IPS-18a (cell line): ENCODE results near the gene DEPDC5.

Experiments
- H3K27ac ChIP-seq: one replicate; pipeline ENCODE4 v1.5.1; 2013; ENCODE audit warnings: low read length
- H3K27me3 ChIP-seq: one replicate; pipeline ENCODE4 v1.6.1; 2013; ENCODE audit warnings: mild to moderate bottlenecking, low read length; ENCODE audit not compliant: control insufficient read depth, insufficient read depth
- H3K36me3 ChIP-seq: one replicate; pipeline ENCODE4 v1.6.1; 2013; ENCODE audit warnings: low read depth, low read length; ENCODE audit not compliant: control insufficient read depth
- H3K4me1 ChIP-seq: one replicate; pipeline ENCODE4 v1.6.1; 2013; ENCODE audit warnings: low read depth, low read length; ENCODE audit not compliant: control insufficient read depth
- H3K4me3 ChIP-seq: one replicate; pipeline ENCODE4 v1.5.1; 2013; ENCODE audit warnings: low read length
- H3K9ac ChIP-seq: one replicate; pipeline ENCODE4 v1.6.1; 2013; ENCODE audit warnings: mild to moderate bottlenecking, low read length, moderate library complexity
- H3K9me3 ChIP-seq: one replicate; pipeline ENCODE4 v1.6.1; 2013; ENCODE audit warnings: low read depth, low read length; ENCODE audit not compliant: control insufficient read depth

The DEPDC5 gene

DNA sequence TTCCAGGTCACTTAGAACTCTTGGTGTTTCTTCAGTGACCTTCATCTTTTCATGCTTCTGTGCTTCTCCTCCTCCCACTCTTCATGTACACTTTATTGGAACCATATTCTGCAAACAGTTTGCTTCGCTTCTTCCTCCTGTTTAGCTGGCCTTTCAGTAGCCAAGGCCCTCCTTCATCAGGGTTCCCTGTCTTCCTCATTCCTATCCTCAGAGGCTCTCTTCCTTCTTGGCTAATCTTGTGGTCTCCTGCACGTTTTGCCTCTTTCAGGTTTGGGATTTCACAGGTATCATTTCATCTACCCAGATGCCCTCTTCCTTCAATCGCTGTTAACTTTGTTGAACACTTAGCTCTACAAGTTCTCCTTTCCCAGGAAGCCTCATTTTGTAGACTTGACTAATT is 66.8 kb downstream of the DEPDC5 start:
- no peaks in the 10 kb centered on the region for H3K4me1 ChIP-seq
- no peaks in the 10 kb centered on the region for H3K9me3 ChIP-seq
- no peak overlapping the region for H3K4me3 ChIP-seq
- no peak overlapping the region for H3K9ac ChIP-seq
- H3K27me3 ChIP-seq: no peaks in the 10 kb centered on the region
- no peak overlapping the region for H3K27ac ChIP-seq
- peaks cover 62% of the 10 kb centered on the region for H3K36me3 ChIP-seq

GRCh38 chr22:31821572-31821971 is 67.8 kb downstream of the DEPDC5 start:
- Histone ChIP-seq H3K4me3 (no peak overlapping the region), H3K27ac (no peak overlapping the region), H3K36me3 (peaks cover 55% of the 10 kb centered on the region), H3K4me1 (no peaks in the 10 kb centered on the region), H3K9ac (no peak overlapping the region), H3K27me3 (no peaks in the 10 kb centered on the region), H3K9me3 (no peaks in the 10 kb centered on the region)

GRCh38 chr22:31822523-31822922 is 68.7 kb downstream of the DEPDC5 start:
- Histone ChIP-seq H3K4me3 (no peak overlapping the region), H3K27ac (no peak overlapping the region), H3K9ac (no peak overlapping the region), H3K9me3 (no peaks in the 10 kb centered on the region), H3K27me3 (no peaks in the 10 kb centered on the region), H3K4me1 (no peaks in the 10 kb centered on the region), H3K36me3 (peaks cover 53% of the 10 kb centered on the region)

DNA sequence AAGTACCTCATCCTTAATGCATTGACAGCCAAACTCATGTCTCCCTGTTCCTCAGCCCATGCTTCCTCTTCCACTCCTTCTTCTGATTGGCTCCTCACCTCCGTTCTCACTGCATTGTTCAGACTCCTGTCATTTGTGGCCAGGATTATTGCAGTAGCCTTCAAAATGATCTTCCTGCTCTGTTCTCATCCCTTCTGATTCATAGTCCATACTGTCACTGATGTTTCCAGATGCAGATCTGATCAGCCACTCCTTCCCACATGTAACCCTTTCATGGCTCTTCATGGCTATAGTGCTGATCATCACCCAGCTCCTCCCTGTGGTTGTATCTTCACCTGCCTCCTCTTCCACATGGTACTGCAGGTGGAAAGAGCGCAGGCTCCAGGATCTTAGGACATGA is 71.7 kb downstream of the DEPDC5 start:
- Histone ChIP-seq H3K9ac (no peak overlapping the region), H3K27me3 (no peaks in the 10 kb centered on the region), H3K9me3 (no peaks in the 10 kb centered on the region), H3K36me3 (peaks cover 30% of the 10 kb centered on the region), H3K4me1 (no peaks in the 10 kb centered on the region), H3K27ac (no peak overlapping the region), H3K4me3 (no peak overlapping the region)

DNA sequence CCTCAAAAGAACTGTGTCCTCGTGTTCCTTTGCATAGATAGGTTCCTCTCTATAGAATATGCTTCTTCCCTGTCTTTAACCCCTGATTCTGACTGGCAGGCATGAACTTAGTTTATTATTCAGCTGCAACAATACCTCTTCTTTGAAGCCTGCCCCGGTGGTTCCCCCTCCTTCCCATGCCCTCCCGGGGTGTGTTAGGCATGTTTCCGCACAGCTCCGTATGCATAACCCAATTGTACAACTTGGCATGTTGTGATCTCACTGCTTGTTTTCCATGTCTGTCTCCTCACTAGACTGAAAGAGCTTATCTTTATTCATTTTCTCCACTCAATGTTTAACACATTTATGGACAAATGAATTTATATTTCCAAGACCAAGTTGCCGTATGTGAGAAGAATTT is 72.6 kb downstream of the DEPDC5 start:
- H3K36me3 ChIP-seq: peaks cover 20% of the 10 kb centered on the region
- no peaks in the 10 kb centered on the region for H3K9me3 ChIP-seq
- no peaks in the 10 kb centered on the region for H3K27me3 ChIP-seq
- H3K4me1 ChIP-seq: no peaks in the 10 kb centered on the region
- no peak overlapping the region for H3K27ac ChIP-seq
- H3K9ac ChIP-seq: no peak overlapping the region
- H3K4me3 ChIP-seq: no peak overlapping the region

- peaks cover 3% of the 10 kb centered on the region for H3K36me3 ChIP-seq
- H3K27ac ChIP-seq: no peak overlapping the region
- no peaks in the 10 kb centered on the region for H3K27me3 ChIP-seq
- no peaks in the 10 kb centered on the region for H3K4me1 ChIP-seq
- no peak overlapping the region for H3K9ac ChIP-seq
- H3K9me3 ChIP-seq: no peaks in the 10 kb centered on the region
- H3K4me3 ChIP-seq: no peak overlapping the region
Observed at GRCh38 chr22:31828739-31829138, 74.9 kb downstream of the DEPDC5 start.

- no peaks in the 10 kb centered on the region for H3K36me3 ChIP-seq
- no peaks in the 10 kb centered on the region for H3K9me3 ChIP-seq
- no peak overlapping the region for H3K9ac ChIP-seq
- H3K4me1 ChIP-seq: no peaks in the 10 kb centered on the region
- H3K27me3 ChIP-seq: no peaks in the 10 kb centered on the region
- H3K4me3 ChIP-seq: no peak overlapping the region
- H3K27ac ChIP-seq: no peak overlapping the region
Observed at GRCh38 chr22:31829505-31829904, 75.7 kb downstream of the DEPDC5 start.

- Histone ChIP-seq H3K27me3 (no peaks in the 10 kb centered on the region), H3K9me3 (no peaks in the 10 kb centered on the region), H3K27ac (no peak overlapping the region), H3K36me3 (no peaks in the 10 kb centered on the region), H3K4me1 (no peaks in the 10 kb centered on the region), H3K4me3 (no peak overlapping the region), H3K9ac (no peak overlapping the region)
Observed at GRCh38 chr22:31830721-31831070, 76.9 kb downstream of the DEPDC5 start.

- Histone ChIP-seq H3K4me1 (no peaks in the 10 kb centered on the region), H3K36me3 (peaks cover 1% of the 10 kb centered on the region)
Observed at GRCh38 chr22:31833930-31834329, 80.1 kb downstream of the DEPDC5 start.

GRCh38 chr22:31836010-31836409 is 82.2 kb downstream of the DEPDC5 start:
- no peak overlapping the region for H3K9ac ChIP-seq
- no peaks in the 10 kb centered on the region for H3K27me3 ChIP-seq
- H3K27ac ChIP-seq: no peak overlapping the region
- H3K4me3 ChIP-seq: no peak overlapping the region
- peaks cover 7% of the 10 kb centered on the region for H3K36me3 ChIP-seq
- H3K4me1 ChIP-seq: no peaks in the 10 kb centered on the region
- H3K9me3 ChIP-seq: no peaks in the 10 kb centered on the region

More at GRCh38 chr22:31833930-31834329, 80.1 kb downstream of the DEPDC5 start:
- H3K4me3 ChIP-seq: no peak overlapping the region
- no peaks in the 10 kb centered on the region for H3K27me3 ChIP-seq
- H3K9me3 ChIP-seq: no peaks in the 10 kb centered on the region
- no peak overlapping the region for H3K27ac ChIP-seq
- H3K9ac ChIP-seq: no peak overlapping the region

- no peak overlapping the region for H3K9ac ChIP-seq
- H3K4me1 ChIP-seq: no peaks in the 10 kb centered on the region
- H3K27me3 ChIP-seq: no peaks in the 10 kb centered on the region
- no peaks in the 10 kb centered on the region for H3K9me3 ChIP-seq
- H3K36me3 ChIP-seq: peaks cover 16% of the 10 kb centered on the region
- no peak overlapping the region for H3K4me3 ChIP-seq
- no peak overlapping the region for H3K27ac ChIP-seq
Observed at GRCh38 chr22:31838917-31839316, 85.1 kb downstream of the DEPDC5 start.

- Histone ChIP-seq H3K4me1 (no peaks in the 10 kb centered on the region), H3K4me3 (no peak overlapping the region), H3K9me3 (no peaks in the 10 kb centered on the region), H3K9ac (no peak overlapping the region), H3K27me3 (no peaks in the 10 kb centered on the region), H3K27ac (no peak overlapping the region), H3K36me3 (peaks cover 21% of the 10 kb centered on the region)
Observed at GRCh38 chr22:31839986-31840385, 86.2 kb downstream of the DEPDC5 start.
